ENCODE measurements around the gene UNK. TPM values are rescaled to one million over a fixed set of nuclear protein-coding genes. Genes with fewer than 3 reads are reported as not detected.

UNK gene
- total and polyA plus RNA-seq, 5 experiments from 2014 or later: 24.4 to 57.7 (median 26.9) TPM

DNA sequence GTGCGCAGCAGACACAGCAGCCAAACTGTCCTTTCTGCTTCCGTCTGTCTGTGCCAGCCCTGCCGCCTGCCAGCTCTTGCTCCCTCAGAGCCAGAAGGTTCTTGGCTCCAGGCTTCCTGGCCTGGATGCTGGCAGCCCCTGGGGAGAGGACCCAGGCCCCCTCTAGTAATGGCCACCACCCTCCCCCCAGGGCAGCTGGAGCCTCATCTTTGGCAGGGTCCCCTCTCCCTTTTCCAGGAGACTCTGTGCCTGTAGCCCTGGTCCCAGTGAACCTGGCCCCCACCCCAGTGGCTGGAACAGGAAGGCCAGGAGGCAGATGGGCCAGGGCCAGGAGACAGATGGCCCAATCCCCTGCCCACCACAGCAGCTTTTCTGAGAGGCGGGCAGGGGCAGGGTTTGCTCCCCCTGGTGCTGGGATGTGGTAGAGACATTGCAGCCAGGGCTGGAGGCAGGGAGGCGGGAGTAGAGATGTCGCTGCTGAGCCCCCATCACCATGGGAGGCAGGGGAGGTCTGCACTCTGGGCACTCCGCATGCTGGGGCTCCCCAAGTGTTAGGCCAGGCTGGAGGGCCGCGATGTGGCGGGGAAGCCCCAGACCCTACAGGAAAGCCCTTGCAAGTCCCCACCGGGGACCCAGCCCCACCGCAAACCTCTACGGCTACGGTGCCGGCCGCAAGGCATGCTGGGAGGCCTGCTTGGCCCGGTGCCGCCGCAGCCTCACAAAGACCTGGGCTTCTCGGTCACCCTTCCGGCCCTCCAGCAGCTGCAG, 42.9 kb downstream of the UNK start:
- Mint-ChIP-seq H3K9me3 (no peaks in the 10 kb centered on the region), H3K27ac (peak overlapping the region; percentile 25 to 93 (median 84)), H3K4me3 (peak overlapping the region; percentile 52 to 79 (median 63)), H3K36me3 (peaks cover 0 to 39% (median 2%) of the 10 kb centered on the region in 3 donors), H3K4me1 (peaks cover 6 to 33% (median 20%) of the 10 kb centered on the region in 4 donors), H3K27me3 (no peaks in the 10 kb centered on the region)
- DNase-seq (peak; percentile 47 to 82 (median 58)), ATAC-seq (peak; percentile 68 to 70)
- POLR2A ChIA-PET: interaction anchor here (0.8 to 3.6 kb wide), 14 partner anchors 10 to 74 kb away, joined by 3 to 25 read pairs (median 5); partner anchors contain the start of genes TRIM47, UNC13D, UNK and WBP2

DNA sequence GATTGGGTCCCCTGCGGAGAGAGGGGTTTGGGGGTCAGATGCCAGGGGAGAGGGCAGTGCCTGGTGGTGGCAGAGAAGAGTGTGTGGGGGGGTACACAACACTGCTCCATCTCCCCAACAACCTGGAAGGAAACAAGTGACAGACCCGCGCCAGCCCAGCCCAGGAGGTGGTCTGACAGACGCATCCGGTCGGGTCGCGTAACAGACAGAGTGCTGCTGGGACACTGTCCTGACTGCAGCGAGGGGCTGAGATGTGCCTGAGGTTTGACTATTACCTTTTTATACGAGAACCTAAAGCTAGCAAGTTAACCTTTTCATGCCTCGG, 43.4 kb downstream of the UNK start:
- H3K27me3 Mint-ChIP-seq: no peaks in the 10 kb centered on the region
- H3K4me3 Mint-ChIP-seq: peak overlapping the region; percentile 22 to 79 (median 63)
- peaks cover 7 to 37% (median 25%) of the 10 kb centered on the region in 4 donors for H3K4me1 Mint-ChIP-seq
- peak overlapping the region; percentile 25 to 93 (median 84) for H3K27ac Mint-ChIP-seq
- DNase-seq (peak in 1 of 10 donors; percentile 27), ATAC-seq (peak; percentile 25 to 27)
- POLR2A ChIA-PET: interaction anchor here (0.5 to 3.6 kb wide), 12 partner anchors 9 to 75 kb away, joined by 3 to 25 read pairs (median 5); partner anchors contain the start of genes TRIM47, UNC13D, UNK and WBP2
- H3K36me3 Mint-ChIP-seq: peaks cover 0 to 39% (median 2%) of the 10 kb centered on the region in 3 donors
- no peaks in the 10 kb centered on the region for H3K9me3 Mint-ChIP-seq

DNA sequence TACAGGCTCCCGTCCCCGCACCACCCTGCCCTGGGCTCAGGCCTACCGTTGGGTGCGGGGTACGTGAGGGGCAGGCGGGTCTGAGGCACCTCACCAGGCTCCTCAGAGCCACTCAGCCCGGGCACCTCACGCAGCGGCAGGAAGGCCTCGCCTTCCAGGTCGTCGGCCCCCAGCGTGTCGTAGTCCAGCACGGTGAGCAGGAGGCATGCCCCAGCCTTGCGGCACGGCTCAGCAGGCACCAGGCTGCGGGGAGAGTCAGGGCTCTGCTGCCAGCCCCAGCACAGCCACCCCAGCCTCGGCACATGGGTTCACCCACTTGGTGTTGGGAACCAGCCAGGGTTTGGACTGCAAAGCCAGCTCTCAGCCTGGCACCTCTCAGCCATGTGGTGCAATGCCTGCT, 44.1 kb downstream of the UNK start:
- no peaks in the 10 kb centered on the region for H3K9me3 Mint-ChIP-seq
- H3K4me3 Mint-ChIP-seq: no peak overlapping the region
- POLR2A ChIA-PET: interaction anchor here (0.6 to 3.6 kb wide), 10 partner anchors 9 to 75 kb away, joined by 3 to 25 read pairs (median 7); partner anchors contain the start of genes TRIM47, UNC13D, UNK and WBP2
- H3K4me1 Mint-ChIP-seq: peaks cover 11 to 44% (median 32%) of the 10 kb centered on the region in 4 donors
- no peak for ATAC-seq
- H3K27ac Mint-ChIP-seq: no peak overlapping the region
- no peaks in the 10 kb centered on the region for H3K27me3 Mint-ChIP-seq
- H3K36me3 Mint-ChIP-seq: peaks cover 0 to 40% (median 2%) of the 10 kb centered on the region in 3 donors
- peak in 1 of 10 donors; percentile 55 for DNase-seq

DNA sequence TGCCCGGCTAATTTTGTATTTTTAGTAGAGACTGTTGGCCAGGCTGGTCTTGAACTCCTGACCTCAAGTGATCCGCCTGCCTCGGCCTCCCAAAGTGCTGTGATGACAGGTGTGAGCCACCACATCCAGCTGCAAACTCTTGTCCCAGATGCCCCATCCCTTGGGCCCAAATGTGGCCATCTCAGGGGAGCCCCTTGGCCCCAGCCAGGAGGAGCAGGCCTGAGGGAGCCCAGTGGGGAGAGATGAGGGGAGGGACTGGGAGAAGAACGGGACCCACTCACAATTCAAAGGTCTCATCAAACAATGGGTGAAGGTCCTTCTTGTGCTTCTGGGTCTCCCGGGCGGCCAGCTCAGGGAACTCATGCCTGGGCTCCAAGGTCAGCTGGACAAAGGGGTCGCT, 45.1 kb downstream of the UNK start:
- peak in 1 of 10 donors; percentile 50 for DNase-seq
- Mint-ChIP-seq H3K27me3 (no peaks in the 10 kb centered on the region), H3K27ac (peak overlapping the region in 5 of 10 donors; percentile 45 to 68 (median 57)), H3K4me3 (no peak overlapping the region), H3K4me1 (peaks cover 14 to 52% (median 42%) of the 10 kb centered on the region in 4 donors), H3K36me3 (peaks cover 0 to 44% (median 2%) of the 10 kb centered on the region in 3 donors), H3K9me3 (no peaks in the 10 kb centered on the region)
- POLR2A ChIA-PET: interaction anchor here (0.6 to 8.3 kb wide), 9 partner anchors 9 to 76 kb away, joined by 3 to 74 read pairs (median 7); partner anchors contain the start of genes UNC13D, UNK and WBP2
- no peak for ATAC-seq

DNA sequence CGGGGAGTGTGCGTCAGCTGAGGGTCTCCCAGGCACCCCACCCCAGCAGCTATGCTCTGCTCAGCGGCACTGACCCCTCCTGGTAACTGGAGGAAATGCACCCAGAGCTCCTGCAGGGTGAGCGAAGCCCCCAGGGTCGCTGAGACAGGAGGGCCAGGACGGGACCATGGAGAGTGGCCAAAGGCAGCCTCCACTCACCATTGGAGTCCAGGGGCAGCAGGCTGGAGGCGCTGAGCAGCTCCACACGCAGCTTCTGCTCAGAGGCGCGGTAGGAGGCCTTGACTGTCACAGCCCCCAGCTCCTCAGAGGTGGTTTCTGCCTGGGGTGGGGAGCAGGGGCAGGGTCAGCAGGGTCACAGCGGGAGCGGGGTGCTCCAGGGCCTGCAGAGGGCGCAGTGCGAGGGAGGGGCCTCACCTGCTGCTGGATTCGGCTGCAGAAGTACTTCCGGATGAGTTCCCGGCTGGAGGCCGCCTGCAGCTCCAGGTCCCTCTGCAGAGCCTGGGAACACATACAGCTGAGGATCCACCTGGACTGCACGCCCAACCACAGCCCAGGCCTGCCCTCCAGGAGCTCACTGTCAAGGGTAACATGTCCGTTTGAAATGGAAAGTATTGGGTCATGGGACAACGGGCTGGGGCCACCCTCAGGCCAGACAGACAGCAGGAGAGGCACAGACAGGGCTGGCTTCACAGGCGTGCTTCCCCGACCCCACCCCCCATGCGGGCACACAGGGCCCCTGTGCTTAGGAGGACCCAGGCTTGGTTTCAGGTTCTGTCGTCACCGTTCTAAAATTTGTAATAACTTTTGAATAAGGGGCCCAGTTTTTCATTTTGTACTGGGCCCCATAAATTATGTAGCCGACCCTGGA, 45.8 kb downstream of the UNK start:
- ATAC-seq (no peak), DNase-seq (peak in 6 of 10 donors; percentile 22 to 71 (median 34))
- POLR2A ChIA-PET: interaction anchor here (0.6 to 8.3 kb wide), 10 partner anchors 8 to 77 kb away, joined by 3 to 74 read pairs (median 6); partner anchors contain the start of genes UNC13D, UNK and WBP2
- Mint-ChIP-seq H3K9me3 (no peaks in the 10 kb centered on the region), H3K27me3 (no peaks in the 10 kb centered on the region), H3K27ac (peak overlapping the region in 9 of 10 donors; percentile 9 to 78 (median 57)), H3K36me3 (peaks cover 0 to 47% (median 2%) of the 10 kb centered on the region in 3 donors), H3K4me3 (peak overlapping the region in 1 of 10 donors; percentile 54), H3K4me1 (peaks cover 14 to 53% (median 46%) of the 10 kb centered on the region in 4 donors)

DNA sequence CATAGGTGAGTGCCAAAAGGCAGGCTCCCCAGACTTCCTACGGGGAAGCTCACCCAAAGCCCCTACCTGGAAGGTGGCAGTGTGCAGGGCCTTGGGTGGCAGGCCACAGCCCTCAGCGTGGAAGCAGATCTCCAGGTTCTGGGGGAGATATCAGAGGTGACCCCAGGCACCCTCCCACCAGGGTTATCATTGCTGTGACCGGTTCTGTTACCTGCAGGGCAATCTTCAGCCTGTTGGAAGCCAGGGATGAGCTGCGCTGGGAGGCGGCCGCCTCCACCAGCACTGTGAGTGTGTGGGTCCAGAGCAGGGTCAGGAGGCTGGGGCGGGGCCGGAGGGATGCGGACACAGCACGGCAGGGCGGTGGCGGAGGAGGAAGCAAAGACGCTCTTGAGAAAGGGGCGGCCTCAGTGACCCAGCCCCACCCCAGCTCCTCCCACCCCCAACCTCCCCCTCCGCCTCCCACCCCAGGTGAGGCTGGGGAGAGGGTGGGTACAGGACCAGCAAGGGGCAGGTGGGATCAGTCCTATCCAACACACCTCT, 46.5 kb downstream of the UNK start:
- Mint-ChIP-seq H3K27ac (peak overlapping the region in 8 of 10 donors; percentile 5 to 75 (median 50)), H3K4me3 (no peak overlapping the region), H3K36me3 (peaks cover 0 to 50% (median 2%) of the 10 kb centered on the region in 3 donors), H3K27me3 (no peaks in the 10 kb centered on the region), H3K4me1 (peaks cover 14 to 54% (median 47%) of the 10 kb centered on the region in 4 donors), H3K9me3 (no peaks in the 10 kb centered on the region)
- ATAC-seq (no peak), DNase-seq (peak in 1 of 10 donors; percentile 53)
- POLR2A ChIA-PET: interaction anchor here (1.3 to 8.3 kb wide), 6 partner anchors 8 to 53 kb away, joined by 3 to 74 read pairs (median 19); partner anchors contain the start of genes UNC13D, UNK and WBP2

DNA sequence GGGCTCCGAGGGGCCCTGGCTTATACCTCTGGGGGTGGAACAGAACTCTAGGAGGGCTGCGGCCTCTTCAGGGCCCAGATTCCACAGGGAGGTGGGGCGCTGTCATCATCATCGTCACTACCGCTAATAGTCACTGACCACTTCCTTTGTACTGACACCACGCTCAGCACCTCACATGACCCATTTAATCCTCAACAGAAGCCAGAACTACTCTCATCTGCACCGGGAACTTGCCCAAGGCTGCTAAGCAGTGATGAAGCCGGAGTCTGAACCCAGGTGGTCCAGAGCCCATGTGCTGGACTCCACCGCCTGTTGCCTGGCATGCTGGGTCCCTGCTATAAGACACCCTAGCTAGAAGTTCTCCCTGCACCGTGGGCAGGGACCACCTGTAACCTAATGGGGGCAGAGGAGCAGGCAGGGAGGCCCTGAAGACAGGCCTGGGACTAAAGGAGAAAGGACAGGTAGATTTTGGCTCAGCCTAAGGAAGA, 47.6 kb downstream of the UNK start:
- Mint-ChIP-seq H3K4me3 (peak overlapping the region; percentile 67 to 85 (median 76)), H3K27ac (peak overlapping the region; percentile 89 to 98 (median 94)), H3K4me1 (peaks cover 14 to 49% (median 41%) of the 10 kb centered on the region in 4 donors), H3K27me3 (no peaks in the 10 kb centered on the region), H3K9me3 (no peaks in the 10 kb centered on the region), H3K36me3 (peaks cover 0 to 51% (median 2%) of the 10 kb centered on the region in 3 donors)
- DNase-seq (peak in 7 of 10 donors; percentile 24 to 66 (median 44)), ATAC-seq (peak; percentile 20 to 58)
- POLR2A ChIA-PET: interaction anchor here (1.0 to 8.3 kb wide), 12 partner anchors 9 to 79 kb away, joined by 3 to 74 read pairs (median 8); partner anchors contain the start of genes GALK1, TRIM65, UNC13D and UNK

DNA sequence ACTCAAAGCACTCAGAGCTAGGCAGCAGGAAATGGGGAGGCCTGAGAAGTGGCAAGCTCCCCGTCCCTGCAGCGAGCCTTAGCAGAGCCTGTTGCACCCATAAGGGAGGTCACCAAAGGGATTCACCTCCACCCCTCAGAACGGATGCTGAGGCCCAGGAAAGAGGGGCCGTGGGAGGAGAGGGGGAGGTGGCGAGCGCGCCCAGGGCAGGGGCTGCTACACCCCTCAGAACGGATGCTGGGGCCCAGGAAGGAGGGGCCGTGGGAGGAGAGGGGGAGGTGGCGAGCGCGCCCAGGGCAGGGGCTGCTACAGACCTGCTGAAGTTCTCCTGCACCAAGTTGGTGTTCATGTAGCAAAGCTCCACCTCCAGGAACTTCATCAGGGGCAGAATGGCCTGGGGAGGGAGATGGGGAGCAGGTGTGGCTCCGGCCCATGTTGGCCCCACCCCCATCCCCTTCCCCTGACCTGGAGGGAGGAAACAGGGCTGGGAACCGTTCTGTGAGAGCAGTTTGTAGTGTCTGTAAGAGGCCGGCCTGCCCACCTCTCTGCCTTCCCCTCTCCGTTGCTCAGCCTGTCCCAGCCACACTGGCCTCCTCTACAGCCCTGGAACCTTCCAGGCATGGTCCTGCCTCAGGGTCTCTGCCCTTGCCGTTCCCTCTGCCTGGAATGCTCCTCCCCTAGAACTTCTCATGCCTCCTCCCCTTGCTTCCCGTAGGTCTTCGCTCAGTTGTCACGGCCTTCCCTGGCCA, 48.2 kb downstream of the UNK start:
- DNase-seq (peak in 5 of 10 donors; percentile 11 to 47 (median 44)), ATAC-seq (peak; percentile 59 to 65)
- Mint-ChIP-seq H3K27ac (peak overlapping the region; percentile 91 to 98 (median 94)), H3K4me1 (peaks cover 14 to 44% (median 39%) of the 10 kb centered on the region in 4 donors), H3K27me3 (no peaks in the 10 kb centered on the region), H3K4me3 (peak overlapping the region; percentile 67 to 85 (median 78)), H3K9me3 (no peaks in the 10 kb centered on the region), H3K36me3 (peaks cover 0 to 55% (median 2%) of the 10 kb centered on the region in 3 donors)
- POLR2A ChIA-PET: interaction anchor here (0.7 to 8.3 kb wide), 15 partner anchors 8 to 79 kb away, joined by 3 to 74 read pairs (median 5); partner anchors contain the start of genes GALK1, TRIM65, UNC13D and UNK

DNA sequence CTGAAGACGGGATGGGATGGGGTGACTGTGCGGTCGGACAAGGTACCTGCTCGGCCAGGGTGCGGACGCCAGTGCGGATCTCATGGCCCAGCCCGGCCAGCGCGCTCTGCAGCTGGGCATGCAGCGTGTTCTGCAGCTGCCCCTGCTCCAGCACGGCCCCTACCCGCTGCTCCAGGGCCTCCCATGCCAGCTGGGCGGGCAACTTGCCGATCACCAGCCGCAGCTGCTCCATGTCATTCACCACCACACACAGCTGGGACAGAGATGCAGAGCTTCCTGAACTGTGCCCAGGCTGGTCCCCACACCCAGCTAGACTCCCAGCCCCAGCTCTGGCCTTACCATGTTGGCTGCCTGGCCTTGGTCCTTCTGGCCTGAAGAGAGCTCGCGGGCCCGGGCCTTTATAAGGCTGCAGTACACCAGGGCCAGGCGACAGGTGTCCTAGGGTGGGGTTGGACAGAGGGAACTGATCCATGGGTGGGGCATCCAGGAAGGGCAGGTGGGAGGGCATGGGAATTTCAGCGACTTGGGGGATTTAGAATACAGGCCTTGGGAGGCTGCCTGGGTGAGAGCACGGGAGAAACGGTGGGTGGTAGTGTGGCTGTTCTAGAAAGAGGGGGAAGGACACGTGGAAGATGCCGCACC, 49.8 kb downstream of the UNK start:
- H3K4me1 Mint-ChIP-seq: peaks cover 16 to 42% (median 33%) of the 10 kb centered on the region in 4 donors
- peak overlapping the region in 3 of 10 donors; percentile 10 to 76 (median 30) for H3K4me3 Mint-ChIP-seq
- ATAC-seq (no peak), DNase-seq (no peak)
- H3K27ac Mint-ChIP-seq: peak overlapping the region; percentile 21 to 98 (median 92)
- H3K27me3 Mint-ChIP-seq: no peaks in the 10 kb centered on the region
- H3K36me3 Mint-ChIP-seq: peaks cover 0 to 64% (median 2%) of the 10 kb centered on the region in 3 donors
- no peaks in the 10 kb centered on the region for H3K9me3 Mint-ChIP-seq
- POLR2A ChIA-PET: interaction anchor here (1.5 to 8.3 kb wide), 5 partner anchors 10 to 56 kb away, joined by 4 to 74 read pairs (median 38); partner anchors contain the start of genes UNC13D and WBP2

DNA sequence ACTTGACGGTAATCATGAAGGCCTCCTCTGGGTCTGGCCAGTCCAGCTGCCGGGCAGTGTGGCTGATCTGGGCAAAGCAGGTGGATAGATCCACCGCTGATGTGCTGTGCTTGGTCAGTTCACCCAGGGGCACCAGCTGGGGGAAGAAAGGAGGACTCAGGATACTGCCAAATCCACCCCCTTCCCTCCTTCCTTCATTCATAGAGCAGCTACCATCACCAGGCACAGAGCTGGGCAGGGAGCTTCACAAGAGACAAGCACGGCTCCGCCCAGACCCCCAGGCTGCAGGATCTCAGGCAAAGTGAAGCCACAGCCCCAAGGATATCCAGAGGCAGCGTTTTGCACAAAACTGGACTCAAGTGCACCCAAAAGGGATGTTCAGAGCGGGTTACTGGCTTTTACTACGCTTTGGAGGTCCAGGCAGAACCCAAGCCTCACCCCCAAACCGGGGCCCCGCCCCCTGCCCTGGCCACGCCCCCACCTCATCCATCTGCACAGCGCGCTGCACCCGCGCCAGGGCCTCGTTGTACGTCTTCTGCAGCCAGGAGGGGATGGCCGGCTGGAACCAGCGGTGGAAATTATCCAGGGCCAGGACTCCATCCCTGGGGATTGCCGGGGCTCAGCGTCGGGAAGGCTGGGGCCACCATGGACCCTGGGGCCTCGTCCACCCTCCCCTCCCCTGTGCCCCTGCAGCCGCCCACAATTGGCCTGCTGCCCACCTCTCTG, 50.5 kb downstream of the UNK start:
- H3K27me3 Mint-ChIP-seq: no peaks in the 10 kb centered on the region
- peak overlapping the region in 9 of 10 donors; percentile 66 to 98 (median 80) for H3K27ac Mint-ChIP-seq
- H3K9me3 Mint-ChIP-seq: no peaks in the 10 kb centered on the region
- peaks cover 17 to 46% (median 33%) of the 10 kb centered on the region in 4 donors for H3K4me1 Mint-ChIP-seq
- ATAC-seq: no peak
- H3K4me3 Mint-ChIP-seq: peak overlapping the region in 2 of 10 donors; percentile 10 to 76
- POLR2A ChIA-PET: interaction anchor here (0.8 to 8.3 kb wide), 7 partner anchors 9 to 57 kb away, joined by 3 to 74 read pairs (median 8); partner anchors contain the start of genes UNC13D, UNK and WBP2
- no peak for DNase-seq
- H3K36me3 Mint-ChIP-seq: peaks cover 0 to 62% (median 0%) of the 10 kb centered on the region in 3 donors

All from naive thymus-derived CD8-positive, alpha-beta T cell (primary cell).